Neural cell (in vitro differentiated cells): ENCODE data around the gene ZG16B. TPM values are rescaled to one million over a fixed set of nuclear protein-coding genes. Genes with fewer than 3 reads are reported as not detected.

ENCODE experiments used
- H2AFZ ChIP-seq: fragments of 200-600, 300-800 bp; sonication (generic), shearing (Covaris generic); 2 replicates; pipeline ENCODE4 v1.6.0; 2014; ENCODE audit warnings: low read depth, mild to moderate bottlenecking, antibody characterized with exemption, low read length, moderate library complexity
- H3F3A ChIP-seq: fragments of 200-600 bp; shearing (Covaris generic); 2 replicates; pipeline ENCODE4 v1.6.1; 2016; ENCODE audit warnings: mild to moderate bottlenecking, moderate library complexity, mixed read lengths, antibody characterized with exemption, low read length; ENCODE audit not compliant: insufficient read depth, poor library complexity, severe bottlenecking
- H3K27ac ChIP-seq: fragments of 200-600, 300-800 bp; sonication (generic), shearing (Covaris generic); 2 replicates; pipeline ENCODE4 v1.5.1; 2014; ENCODE audit warnings: mild to moderate bottlenecking, low read length, moderate library complexity
- H3K27me3 ChIP-seq: fragments of 300-800, 200-600 bp; sonication (generic), shearing (Covaris generic); 2 replicates; pipeline ENCODE4 v1.6.0; 2014; ENCODE audit warnings: mild to moderate bottlenecking, low read depth, low read length, moderate library complexity; ENCODE audit not compliant: insufficient read depth
- H3K36me3 ChIP-seq: fragments of 300-800, 200-600 bp; sonication (generic), shearing (Covaris generic); 2 replicates; pipeline ENCODE4 v1.5.1; 2014; ENCODE audit warnings: mild to moderate bottlenecking, antibody characterized with exemption, low read length, moderate library complexity; ENCODE audit not compliant: insufficient read depth
- H3K4me2 ChIP-seq: fragments of 300-800, 200-600 bp; sonication (generic), shearing (Covaris generic); 2 replicates; pipeline ENCODE4 v1.6.0; 2014; ENCODE audit warnings: mild to moderate bottlenecking, low read length
- H3K4me3 ChIP-seq: fragments of 300-800, 200-600 bp; sonication (generic), shearing (Covaris generic); 2 replicates; pipeline ENCODE4 v1.5.1; 2014; ENCODE audit warnings: mild to moderate bottlenecking, low read length, moderate library complexity
- H3K79me2 ChIP-seq: fragments of 200-600 bp; shearing (Covaris generic); replicated peaks from 2 replicates; pipeline ENCODE4 v1.6.0; 2014; ENCODE audit warnings: mild to moderate bottlenecking, low read length, moderate library complexity; ENCODE audit not compliant: insufficient read depth
- H3K9ac ChIP-seq: fragments of 300-800, 200-600 bp; sonication (generic), shearing (Covaris generic); 2 replicates; pipeline ENCODE4 v1.6.1; 2016; ENCODE audit warnings: mild to moderate bottlenecking, low read length, mixed read lengths
- H3K9me2 ChIP-seq: fragments of 200-600 bp; shearing (Covaris generic); 2 replicates; pipeline ENCODE4 v1.6.1; 2016; ENCODE audit warnings: mild to moderate bottlenecking, low read length, mixed read lengths; ENCODE audit not compliant: insufficient read depth
- H3K9me3 ChIP-seq: fragments of 200-600, 300-800 bp; sonication (generic), shearing (Covaris generic); 2 replicates; pipeline ENCODE4 v1.6.1; 2016; ENCODE audit warnings: mild to moderate bottlenecking, mixed run types, low read length, moderate library complexity, mixed read lengths
- H4K20me1 ChIP-seq: fragments of 200-600 bp; shearing (Covaris generic); 2 replicates; pipeline ENCODE4 v1.6.1; 2016; ENCODE audit warnings: mild to moderate bottlenecking, mixed run types; ENCODE audit not compliant: insufficient read depth
- CTCF ChIP-seq: fragments of 450-650 bp; IDR thresholded peaks from 2 replicates; pipeline ENCODE4 v1.5.1; 2014; ENCODE audit warnings: antibody characterized with exemption, mild to moderate bottlenecking, moderate library complexity; ENCODE audit not compliant: poor library complexity, severe bottlenecking
- MXI1 ChIP-seq: fragments of 450-650 bp; conservative IDR thresholded peaks from 2 replicates; pipeline ENCODE4 v1.6.1; 2014; ENCODE audit warnings: antibody characterized with exemption, mild to moderate bottlenecking; ENCODE audit not compliant: poor library complexity, severe bottlenecking
- POLR2AphosphoS5 ChIP-seq: IDR thresholded peaks from 2 replicates; pipeline ENCODE4 v1.6.1; 2012
- RAD21 ChIP-seq: fragments of 450-650 bp; conservative IDR thresholded peaks from 2 replicates; pipeline ENCODE4 v1.6.1; 2014; ENCODE audit warnings: antibody characterized with exemption, mild to moderate bottlenecking, moderate library complexity
- TAF1 ChIP-seq: IDR thresholded peaks from 2 replicates; pipeline ENCODE4 v1.6.1; 2012; ENCODE audit warnings: low read depth
- polyA plus RNA-seq: library from polyadenylated mRNA; depleted of rRNA; stranded (reverse); fragments of >200 nt; gene quantifications from 2 replicates; pipeline ENCODE4 v1.2.3, GENCODE V29; 2014
- TF ChIP-seq, protein P1 (sequence below): IDR thresholded peaks from 2 replicates; pipeline ENCODE4 v1.6.1; 2012; ENCODE audit warnings: borderline replicate concordance

Gene ZG16B
- polyA plus RNA-seq, 1 donor from 2014 or later = not detected

GRCh38 chr16:2795395-2796143 lies 34.5 kb upstream of the ZG16B start:
- H3K4me3 ChIP-seq = no peak overlapping the region
- no peaks in the 10 kb centered on the region for H3K79me2 ChIP-seq
- H3K9me3 ChIP-seq = no peaks in the 10 kb centered on the region
- H3K27me3 ChIP-seq = no peaks in the 10 kb centered on the region
- no peak overlapping the region for H3K4me2 ChIP-seq
- H3K36me3 ChIP-seq = no peaks in the 10 kb centered on the region
- H2AFZ ChIP-seq = no peak overlapping the region
- H3F3A ChIP-seq = no peaks in the 10 kb centered on the region
- H3K27ac ChIP-seq = no peak overlapping the region
- no peaks in the 10 kb centered on the region for H4K20me1 ChIP-seq
- H3K9me2 ChIP-seq = no peaks in the 10 kb centered on the region
- TF ChIP-seq CTCF = no peak
- TF ChIP-seq MXI1 = no peak
- TF ChIP-seq POLR2AphosphoS5 = no peak
- no peak for TF ChIP-seq TAF1
- H3K9ac ChIP-seq = no peak overlapping the region

DNA sequence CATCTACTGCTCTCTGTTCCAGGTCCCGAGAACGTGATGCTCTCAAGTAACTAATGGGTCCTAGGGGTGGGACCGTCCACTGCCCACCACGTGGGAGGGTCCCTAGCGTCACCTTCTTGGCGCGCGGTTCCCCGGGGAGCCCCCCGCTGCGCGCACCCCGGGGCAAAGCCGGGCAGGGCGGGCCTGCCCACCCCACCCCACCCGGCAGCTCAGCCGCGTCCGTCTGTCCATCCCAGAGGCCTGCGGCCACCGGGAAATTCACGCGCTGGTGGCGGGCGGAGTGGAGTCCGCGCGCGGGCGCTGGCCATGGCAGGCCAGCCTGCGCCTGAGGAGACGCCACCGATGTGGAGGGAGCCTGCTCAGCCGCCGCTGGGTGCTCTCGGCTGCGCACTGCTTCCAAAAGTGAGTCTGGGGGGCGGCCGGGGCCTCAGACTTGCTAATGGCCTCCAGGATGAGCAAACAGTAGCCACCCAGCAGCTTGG lies 31.3 kb upstream of the ZG16B start:
- no peak overlapping the region for H3K4me3 ChIP-seq
- H4K20me1 ChIP-seq = no peaks in the 10 kb centered on the region
- no peak for TF ChIP-seq MXI1
- TF ChIP-seq CTCF = no peak
- H3F3A ChIP-seq = no peaks in the 10 kb centered on the region
- H3K36me3 ChIP-seq = no peaks in the 10 kb centered on the region
- no peak overlapping the region for H3K9ac ChIP-seq
- no peaks in the 10 kb centered on the region for H3K27me3 ChIP-seq
- no peaks in the 10 kb centered on the region for H3K9me2 ChIP-seq
- H2AFZ ChIP-seq = no peak overlapping the region
- no peaks in the 10 kb centered on the region for H3K79me2 ChIP-seq
- H3K27ac ChIP-seq = no peak overlapping the region
- no peak overlapping the region for H3K4me2 ChIP-seq
- peaks cover under 1% of the 10 kb centered on the region for H3K9me3 ChIP-seq

GRCh38 chr16:2799205-2799858 lies 30.8 kb upstream of the ZG16B start:
- H3F3A ChIP-seq = no peaks in the 10 kb centered on the region
- no peak overlapping the region for H2AFZ ChIP-seq
- no peaks in the 10 kb centered on the region for H3K36me3 ChIP-seq
- H3K4me2 ChIP-seq = no peak overlapping the region
- peaks cover 6% of the 10 kb centered on the region for H3K9me3 ChIP-seq
- no peak overlapping the region for H3K4me3 ChIP-seq
- no peak overlapping the region for H3K27ac ChIP-seq
- H3K9me2 ChIP-seq = no peaks in the 10 kb centered on the region
- H3K27me3 ChIP-seq = no peaks in the 10 kb centered on the region
- TF ChIP-seq POLR2AphosphoS5 (no peak), TAF1 (no peak), RAD21 (no peak), CTCF (no peak)
- TF ChIP-seq, protein P1, sequence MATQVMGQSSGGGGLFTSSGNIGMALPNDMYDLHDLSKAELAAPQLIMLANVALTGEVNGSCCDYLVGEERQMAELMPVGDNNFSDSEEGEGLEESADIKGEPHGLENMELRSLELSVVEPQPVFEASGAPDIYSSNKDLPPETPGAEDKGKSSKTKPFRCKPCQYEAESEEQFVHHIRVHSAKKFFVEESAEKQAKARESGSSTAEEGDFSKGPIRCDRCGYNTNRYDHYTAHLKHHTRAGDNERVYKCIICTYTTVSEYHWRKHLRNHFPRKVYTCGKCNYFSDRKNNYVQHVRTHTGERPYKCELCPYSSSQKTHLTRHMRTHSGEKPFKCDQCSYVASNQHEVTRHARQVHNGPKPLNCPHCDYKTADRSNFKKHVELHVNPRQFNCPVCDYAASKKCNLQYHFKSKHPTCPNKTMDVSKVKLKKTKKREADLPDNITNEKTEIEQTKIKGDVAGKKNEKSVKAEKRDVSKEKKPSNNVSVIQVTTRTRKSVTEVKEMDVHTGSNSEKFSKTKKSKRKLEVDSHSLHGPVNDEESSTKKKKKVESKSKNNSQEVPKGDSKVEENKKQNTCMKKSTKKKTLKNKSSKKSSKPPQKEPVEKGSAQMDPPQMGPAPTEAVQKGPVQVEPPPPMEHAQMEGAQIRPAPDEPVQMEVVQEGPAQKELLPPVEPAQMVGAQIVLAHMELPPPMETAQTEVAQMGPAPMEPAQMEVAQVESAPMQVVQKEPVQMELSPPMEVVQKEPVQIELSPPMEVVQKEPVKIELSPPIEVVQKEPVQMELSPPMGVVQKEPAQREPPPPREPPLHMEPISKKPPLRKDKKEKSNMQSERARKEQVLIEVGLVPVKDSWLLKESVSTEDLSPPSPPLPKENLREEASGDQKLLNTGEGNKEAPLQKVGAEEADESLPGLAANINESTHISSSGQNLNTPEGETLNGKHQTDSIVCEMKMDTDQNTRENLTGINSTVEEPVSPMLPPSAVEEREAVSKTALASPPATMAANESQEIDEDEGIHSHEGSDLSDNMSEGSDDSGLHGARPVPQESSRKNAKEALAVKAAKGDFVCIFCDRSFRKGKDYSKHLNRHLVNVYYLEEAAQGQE = no peak
- no peaks in the 10 kb centered on the region for H4K20me1 ChIP-seq
- H3K9ac ChIP-seq = no peak overlapping the region
- H3K79me2 ChIP-seq = no peaks in the 10 kb centered on the region
